Testis (tissue), 2 donors: Measurements from ENCODE around the gene TAF1B.

ENCODE experiments used
- POLR2A ChIP-seq: fragments of 450-650 bp; IDR thresholded peaks from one replicate; pipeline ENCODE4 v1.6.1; 2017; ENCODE audit warnings: antibody characterized with exemption, mild to moderate bottlenecking, moderate library complexity
- TF ChIP-seq, protein P1 (sequence below), 3 experiments: fragments of 450-650 bp in 2 of 3; fragments of 200-600 bp in 1 of 3; sonication (generic) in 1 of 3; IDR thresholded peaks; one replicate each; pipeline ENCODE4 v1.5.1; 2016 to 2019; ENCODE audit warnings: antibody characterized with exemption in 3 of 3, mild to moderate bottlenecking in 2 of 3, moderate library complexity in 1 of 3

DNA sequence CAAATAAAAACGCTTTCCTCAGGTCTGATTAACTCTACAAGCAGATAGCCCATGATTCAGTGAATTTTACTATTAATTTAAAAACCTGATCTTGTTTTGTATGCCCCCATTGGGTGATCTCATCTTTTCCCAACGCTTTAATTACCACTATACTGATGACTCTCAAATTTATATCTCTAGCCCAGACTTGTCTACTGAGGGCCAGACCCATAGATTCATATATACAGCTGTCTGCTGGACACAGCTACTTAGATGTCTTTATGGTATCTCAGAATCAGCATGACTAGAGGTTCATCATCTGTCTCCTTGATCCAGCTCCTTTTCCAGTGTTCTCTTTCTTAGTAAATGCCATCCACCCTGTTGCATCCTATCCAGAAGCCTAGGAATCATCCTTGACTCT lies 33.8 kb downstream of the TAF1B start:
- TF ChIP-seq, protein P1, sequence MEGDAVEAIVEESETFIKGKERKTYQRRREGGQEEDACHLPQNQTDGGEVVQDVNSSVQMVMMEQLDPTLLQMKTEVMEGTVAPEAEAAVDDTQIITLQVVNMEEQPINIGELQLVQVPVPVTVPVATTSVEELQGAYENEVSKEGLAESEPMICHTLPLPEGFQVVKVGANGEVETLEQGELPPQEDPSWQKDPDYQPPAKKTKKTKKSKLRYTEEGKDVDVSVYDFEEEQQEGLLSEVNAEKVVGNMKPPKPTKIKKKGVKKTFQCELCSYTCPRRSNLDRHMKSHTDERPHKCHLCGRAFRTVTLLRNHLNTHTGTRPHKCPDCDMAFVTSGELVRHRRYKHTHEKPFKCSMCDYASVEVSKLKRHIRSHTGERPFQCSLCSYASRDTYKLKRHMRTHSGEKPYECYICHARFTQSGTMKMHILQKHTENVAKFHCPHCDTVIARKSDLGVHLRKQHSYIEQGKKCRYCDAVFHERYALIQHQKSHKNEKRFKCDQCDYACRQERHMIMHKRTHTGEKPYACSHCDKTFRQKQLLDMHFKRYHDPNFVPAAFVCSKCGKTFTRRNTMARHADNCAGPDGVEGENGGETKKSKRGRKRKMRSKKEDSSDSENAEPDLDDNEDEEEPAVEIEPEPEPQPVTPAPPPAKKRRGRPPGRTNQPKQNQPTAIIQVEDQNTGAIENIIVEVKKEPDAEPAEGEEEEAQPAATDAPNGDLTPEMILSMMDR (IDR thresholded peaks at IDR 0.05) = no peak
- no peak for TF ChIP-seq POLR2A
